GM12878 (cell line): Measurements from ENCODE around the gene ATP1A3. TPM values are rescaled to one million over a fixed set of nuclear protein-coding genes. Genes with fewer than 3 reads are reported as not detected.

Experiments used
- ATAC-seq: fragments of 200-7000 bp; cut with Tn5 transposase; 3 replicates; pipeline ENCODE4 v1.9.1; 2020; ENCODE audit warnings: mild to moderate bottlenecking, moderate library complexity
- BruUV-seq: library from RNA; stranded (reverse); fragments of 400-500 nt; replicated peaks from 2 replicates; lab custom pipeline; 2021; lab: Mats Ljungman, UMichigan
- CTCF ChIA-PET: fragments of 300-600 bp; sonication (Branson Sonifier 250); formaldehyde crosslinking; extraction: SDS; loops from one replicate; lab custom pipeline; 2021; ENCODE audit warnings: inconsistent platforms; lab: Yijun Ruan, JAX
- POLR2A ChIA-PET: fragments of 350-600 bp; formaldehyde crosslinking; extraction: SDS; loops from one replicate; lab custom pipeline; 2021; ENCODE audit warnings: inconsistent platforms; lab: Charles Lee
- RAD21 ChIA-PET: fragments of 300-600 bp; sonication (Branson Sonifier 250); formaldehyde crosslinking; loops from one replicate; lab custom pipeline; 2023; ENCODE audit warnings: antibody characterized with exemption; ENCODE audit not compliant: unreplicated experiment; lab: Charles Lee
- SMC1A ChIA-PET: fragments of 300-600 bp; sonication (Branson Sonifier 250); formaldehyde crosslinking; loops from one replicate; lab custom pipeline; 2023; ENCODE audit not compliant: unreplicated experiment, uncharacterized antibody; lab: Charles Lee
- DNase-seq: peaks from one replicate; pipeline ENCODE4 v3.0.0-alpha.2; 2011; ENCODE audit warnings: low read depth, low spot score
- FAIRE-seq: peaks from 3 replicates; lab custom pipeline; 2011; peaks lifted over from hg19 to GRCh38; lab: Jason Lieb, UNC
- H2AFZ ChIP-seq: 2 replicates; pipeline ENCODE4 v1.6.0; 2011; ENCODE audit warnings: low read depth, low read length, control low read depth; ENCODE audit not compliant: control insufficient read depth
- H3K27ac ChIP-seq: 2 replicates; pipeline ENCODE4 v1.5.1; 2011; ENCODE audit warnings: control low read depth; ENCODE audit not compliant: control insufficient read depth, insufficient read depth
- H3K27me3 ChIP-seq, 2 experiments: replicated peaks in 1 of 2; 2 replicates each; pipeline versions ENCODE4 v1.6.0 to v1.6.1; 2011; ENCODE audit warnings: low read length in 1 of 2; ENCODE audit not compliant: control insufficient read depth in 2 of 2, insufficient read depth in 2 of 2
- H3K36me3 ChIP-seq, 2 experiments: 2 replicates each; pipeline ENCODE4 v1.5.1; 2011; ENCODE audit warnings: low read length in 1 of 2; ENCODE audit not compliant: control insufficient read depth in 2 of 2, insufficient read depth in 2 of 2
- H3K4me1 ChIP-seq: 2 replicates; pipeline ENCODE4 v1.6.1; 2011; ENCODE audit warnings: mild to moderate bottlenecking, low read length, moderate library complexity, mixed read lengths; ENCODE audit not compliant: control insufficient read depth, insufficient read depth
- H3K4me2 ChIP-seq: 2 replicates; pipeline ENCODE4 v1.6.0; 2011; ENCODE audit warnings: control low read depth; ENCODE audit not compliant: control insufficient read depth, insufficient read depth
- H3K4me3 ChIP-seq: fragments of 200-600 bp; sonication (generic); 2 replicates; pipeline ENCODE4 v1.5.1; 2016
- H3K79me2 ChIP-seq: 2 replicates; pipeline ENCODE4 v1.6.0; 2011; ENCODE audit warnings: low read length; ENCODE audit not compliant: control insufficient read depth, insufficient read depth
- H3K9ac ChIP-seq: 2 replicates; pipeline ENCODE4 v1.8.0; 2011; ENCODE audit warnings: low read length, control low read depth, mixed read lengths; ENCODE audit not compliant: control insufficient read depth, insufficient read depth
- H3K9me3 ChIP-seq: replicated peaks from 3 replicates; pipeline ENCODE4 v1.5.1; 2011; ENCODE audit warnings: mild to moderate bottlenecking, low read length; ENCODE audit not compliant: control insufficient read depth, insufficient read depth
- H4K20me1 ChIP-seq: 2 replicates; pipeline ENCODE4 v1.6.0; 2011; ENCODE audit not compliant: control insufficient read depth, insufficient read depth
- BRCA1 ChIP-seq: IDR thresholded peaks from 2 replicates; pipeline ENCODE4 v1.6.1; 2011; ENCODE audit warnings: low read depth, low read length, improper control_type of control experiment
- CBFB ChIP-seq: IDR thresholded peaks from 2 replicates; pipeline ENCODE4 v1.6.1; 2016; ENCODE audit warnings: antibody characterized with exemption, low read depth
- CHD4 ChIP-seq: fragments of 200-600 bp; sonication (generic); IDR thresholded peaks from 2 replicates; pipeline ENCODE4 v1.6.1; 2016; ENCODE audit warnings: mild to moderate bottlenecking
- CUX1 ChIP-seq: IDR thresholded peaks from 2 replicates; pipeline ENCODE4 v1.6.1; 2012; ENCODE audit warnings: improper control_type of control experiment, low read depth, low read length; ENCODE audit not compliant: insufficient replicate concordance
- ELK1 ChIP-seq: IDR thresholded peaks from 2 replicates; pipeline ENCODE4 v1.6.1; 2012; ENCODE audit warnings: low read depth, low read length, improper control_type of control experiment
- FOXM1 ChIP-seq: IDR thresholded peaks from 2 replicates; pipeline ENCODE4 v1.6.1; 2012; ENCODE audit warnings: low read depth, mild to moderate bottlenecking, inconsistent platforms, low read length, moderate library complexity
- NBN ChIP-seq: fragments of 450-650 bp; IDR thresholded peaks from 2 replicates; pipeline ENCODE4 v1.6.1; 2016
- PAX5 ChIP-seq: IDR thresholded peaks from 2 replicates; pipeline ENCODE4 v1.6.1; 2011; ENCODE audit warnings: low read depth, low read length, borderline replicate concordance
- POLR2AphosphoS2 ChIP-seq: IDR thresholded peaks from 2 replicates; pipeline ENCODE4 v1.6.1; 2011; ENCODE audit warnings: low read depth, mild to moderate bottlenecking, low read length, improper control_type of control experiment, moderate library complexity
- POLR2AphosphoS5 ChIP-seq: IDR thresholded peaks from 2 replicates; pipeline ENCODE4 v1.6.1; 2011; ENCODE audit warnings: mild to moderate bottlenecking, low read length, inconsistent platforms
- RAD21 ChIP-seq: IDR thresholded peaks from 2 replicates; pipeline ENCODE4 v1.6.1; 2011; ENCODE audit warnings: mild to moderate bottlenecking, low read depth, low read length, moderate library complexity; ENCODE audit not compliant: insufficient read depth
- SMARCA5 ChIP-seq: fragments of 450-650 bp; IDR thresholded peaks from 2 replicates; pipeline ENCODE4 v1.6.1; 2017; ENCODE audit warnings: mild to moderate bottlenecking
- SMC3 ChIP-seq: IDR thresholded peaks from 2 replicates; pipeline ENCODE4 v1.6.1; 2011; ENCODE audit warnings: low read length, improper control_type of control experiment, borderline replicate concordance
- USF1 ChIP-seq: IDR thresholded peaks from 2 replicates; pipeline ENCODE4 v1.6.1; 2011; ENCODE audit warnings: borderline replicate concordance, low read depth, mild to moderate bottlenecking, moderate library complexity, mixed read lengths, low read length; ENCODE audit not compliant: insufficient read depth; ENCODE audit errors: extremely low read length
- ZBED1 ChIP-seq: IDR thresholded peaks from 2 replicates; pipeline ENCODE4 v1.6.1; 2016; ENCODE audit warnings: borderline replicate concordance
- ZNF207 ChIP-seq: fragments of 450-650 bp; IDR thresholded peaks from 2 replicates; pipeline ENCODE4 v1.6.1; 2014; ENCODE audit warnings: antibody characterized with exemption, mild to moderate bottlenecking, borderline replicate concordance
- WGBS: methylation state at CpG from one replicate; pipeline ENCODE4 v1.1.6; 2016; ENCODE audit warnings: low lambda C conversion rate; ENCODE audit not compliant: insufficient replicate concordance, insufficient coverage; ENCODE audit errors: missing lambda C conversion rate; 5-methylcytosine and 5-hydroxymethylcytosine counted together
- in situ Hi-C: fragments of 300-500 bp; cut with MboI; formaldehyde crosslinking; loops from 9 replicates; pipeline ENCODE4 v1.14.3; 2018; ENCODE audit warnings: mixed read lengths
- intact Hi-C: fragments of 100-400 bp; cut with micrococcal nuclease; formaldehyde crosslinking; loops from one replicate; pipeline ENCODE4 v1.14.2; 2022; ENCODE audit not compliant: unreplicated experiment
- polyA plus RNA-seq, 11 experiments: library from polyadenylated mRNA; depleted of rRNA in 4 of 11; unstranded in 6 of 11; stranded (reverse) in 5 of 11; fragments of >200 nt; fragmentation: Nextera tagmentation in 4 of 11; fragmentation: Illumina TruSeq in 1 of 11; extraction: Ambion mirVana in 4 of 11; extraction: Trizol in 1 of 11; gene quantifications; 1 replicate in 1 of 11; 2 replicates in 10 of 11; pipeline versions ENCODE4 v1.2.1 to v1.2.3, GENCODE V29; 2011 to 2016; ENCODE audit warnings: inconsistent platforms in 2 of 11, missing spikeins in 2 of 11, low read depth in 1 of 11
- total RNA-seq, 4 experiments: library from RNA; depleted of rRNA in 3 of 4; stranded (reverse); fragments of >200 nt in 3 of 4; fragmentation: Illumina TruSeq in 1 of 4; extraction: Trizol in 1 of 4; gene quantifications; 2 replicates each; pipeline versions ENCODE4 v1.2.1 to v1.2.3, GENCODE V29; 2013 to 2021

The ATP1A3 gene
- total and polyA plus RNA-seq, 10 of the 15 experiments (the other 5 are each of a cell fraction or from before 2014, with no cell fraction given) = 0.17 to 0.86 (median 0.32) TPM; not detected in 2

DNA sequence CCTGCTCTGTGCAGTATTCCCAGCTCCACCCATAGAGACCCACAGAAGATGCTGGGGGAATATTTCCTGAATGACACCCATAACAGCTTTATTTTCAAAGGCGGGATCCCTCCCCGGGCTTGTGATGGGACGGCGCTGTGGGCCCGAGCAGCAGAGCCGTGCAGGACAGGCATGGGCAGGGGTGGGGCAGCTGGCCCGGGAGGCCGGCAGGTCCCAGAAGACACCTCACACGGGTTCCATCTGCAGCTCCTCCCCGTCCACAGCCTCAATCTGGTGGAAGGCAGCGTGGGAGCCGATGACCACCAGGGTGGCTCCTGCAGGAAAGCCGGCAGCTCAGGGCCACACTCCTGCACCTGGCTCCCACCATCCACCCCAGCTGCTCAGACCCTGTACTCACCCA is 37.4 kb downstream of the ATP1A3 start:
- H3K4me1 ChIP-seq = peaks cover 12% of the 10 kb centered on the region
- intact Hi-C loops = loop anchor here (5.0 kb wide), 1 partner anchor 164 kb away; no protein-coding TSS in a partner anchor
- no TSS peak for BruUV-seq
- RAD21 ChIA-PET = interaction anchor here (1.8 kb wide), 1 partner anchor 11 kb away, joined by 9 read pairs; no protein-coding TSS in a partner anchor
- no peak for FAIRE-seq
- no peak overlapping the region for H2AFZ ChIP-seq
- no peak overlapping the region for H3K4me2 ChIP-seq
- no peaks in the 10 kb centered on the region for H3K79me2 ChIP-seq
- no peak for TF ChIP-seq CUX1
- TF ChIP-seq SMC3 = no peak
- no peak for TF ChIP-seq PAX5
- TF ChIP-seq CBFB = no peak
- no peak for TF ChIP-seq ZNF207
- no peak for TF ChIP-seq POLR2AphosphoS5
- TF ChIP-seq USF1 = no peak
- TF ChIP-seq CHD4 = no peak
- no peak for TF ChIP-seq ZBED1
- no peak for TF ChIP-seq ELK1
- no peak for TF ChIP-seq POLR2AphosphoS2
- TF ChIP-seq SMARCA5 = no peak
- TF ChIP-seq RAD21 = no peak
- no peak for TF ChIP-seq FOXM1
- no peak for TF ChIP-seq NBN
- no peak for TF ChIP-seq BRCA1
- TF ChIP-seq, all 136 proteins: peak for 0
- no peak overlapping the region for H3K9ac ChIP-seq
- DNase-seq (no peak), ATAC-seq (no peak)
- in situ Hi-C loops = no loop called here
- SMC1A ChIA-PET = interaction anchor here (0.9 to 1.6 kb wide), 4 partner anchors 12 to 162 kb away, joined by 3 to 4 read pairs (median 4); no protein-coding TSS in a partner anchor
- H3K9me3 ChIP-seq = no peaks in the 10 kb centered on the region
- no peaks in the 10 kb centered on the region for H3K27me3 ChIP-seq
- H3K27ac ChIP-seq = no peak overlapping the region
- H3K36me3 ChIP-seq = no peaks in the 10 kb centered on the region
- H3K4me3 ChIP-seq = no peak overlapping the region
- WGBS = 86% methylated on average over 13 of the region's 13 CpGs
- CTCF ChIA-PET = interaction anchor here (0.9 to 4.8 kb wide), 9 partner anchors 12 to 163 kb away, joined by 3 to 51 read pairs (median 6); partner anchors contain the start of genes CEACAM3 and RPS19
- POLR2A ChIA-PET = interaction anchor here (2.9 kb wide), 1 partner anchor 96 kb away, joined by 20 read pairs; the partner anchor contains the start of gene RPS19
- H4K20me1 ChIP-seq = no peaks in the 10 kb centered on the region
